AG09319 (cell line): Measurements from ENCODE around the gene TMEM170B.

Experiments
- DNase-seq: peaks from one replicate; pipeline ENCODE4 v3.0.0-alpha.2; 2010; ENCODE audit warnings: low read depth; ENCODE audit errors: extremely low read depth
- CTCF ChIP-seq: IDR thresholded peaks from 2 replicates; pipeline ENCODE4 v1.5.1; 2011; ENCODE audit warnings: low read depth, mild to moderate bottlenecking, inconsistent platforms, low read length, moderate library complexity

The TMEM170B gene

GRCh38 chr6:11632795-11633511 is 95.4 kb downstream of the TMEM170B start:
- no peak for TF ChIP-seq CTCF
- DNase-seq, result no peak
